NCI-H2196 (cell line): ENCODE data around the gene ACTR1A.
"Not testable (repeated sequence)": the region's sequence is repeated elsewhere in the genome, so short reads cannot be mapped to it uniquely, and the experiment has no call there.

Experiments used
- DNase-seq: peaks from one replicate; lab custom pipeline; 2025; ENCODE audit not compliant: unreplicated experiment; lab: John Stamatoyannopoulos, UW

Gene ACTR1A

DNA sequence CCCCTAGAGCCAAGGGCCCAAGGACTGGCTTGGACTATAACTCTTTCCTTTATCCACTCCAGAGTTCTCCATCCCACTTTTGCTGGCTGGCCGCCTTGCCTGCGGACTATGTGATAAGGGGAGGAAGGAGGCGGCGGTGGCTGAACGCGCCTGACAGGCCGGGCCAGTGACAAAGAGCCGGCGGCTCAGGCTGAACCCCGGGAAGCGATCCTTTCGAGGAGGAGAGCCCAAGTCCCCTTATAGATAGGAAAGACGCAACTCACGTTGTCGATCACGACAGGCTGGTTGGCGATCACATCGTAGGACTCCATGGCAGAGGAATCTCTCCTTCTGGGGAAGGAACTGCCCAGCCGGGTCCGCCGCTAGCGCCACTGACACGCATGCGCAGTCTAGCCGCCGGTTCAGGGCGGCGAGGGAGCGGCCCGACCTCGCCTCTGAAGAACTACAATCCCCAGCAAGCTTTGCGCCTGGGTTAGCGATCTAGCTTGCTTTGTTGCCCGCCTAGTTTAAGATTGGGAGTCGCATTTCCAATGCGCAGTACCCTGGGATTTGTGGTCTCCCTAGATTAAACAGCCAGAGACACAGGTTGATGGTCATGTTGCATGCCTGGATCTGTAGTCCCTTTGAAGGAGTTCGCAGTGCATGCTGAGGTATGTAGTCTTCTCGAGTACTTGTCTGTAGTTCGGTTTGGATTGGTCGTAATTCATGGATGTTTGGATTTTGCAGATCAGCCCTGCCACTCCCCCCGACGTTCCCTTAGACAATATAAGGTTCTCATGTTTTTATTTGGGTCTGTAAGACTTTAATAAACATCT is at the start of gene ACTR1A:
TSS of gene ACTR1A (minus strand) at position 376 of the 815 bp plus-strand sequence. CDS start at position 311, 65 bp downstream.
- peak; percentile 88 for DNase-seq

DNA sequence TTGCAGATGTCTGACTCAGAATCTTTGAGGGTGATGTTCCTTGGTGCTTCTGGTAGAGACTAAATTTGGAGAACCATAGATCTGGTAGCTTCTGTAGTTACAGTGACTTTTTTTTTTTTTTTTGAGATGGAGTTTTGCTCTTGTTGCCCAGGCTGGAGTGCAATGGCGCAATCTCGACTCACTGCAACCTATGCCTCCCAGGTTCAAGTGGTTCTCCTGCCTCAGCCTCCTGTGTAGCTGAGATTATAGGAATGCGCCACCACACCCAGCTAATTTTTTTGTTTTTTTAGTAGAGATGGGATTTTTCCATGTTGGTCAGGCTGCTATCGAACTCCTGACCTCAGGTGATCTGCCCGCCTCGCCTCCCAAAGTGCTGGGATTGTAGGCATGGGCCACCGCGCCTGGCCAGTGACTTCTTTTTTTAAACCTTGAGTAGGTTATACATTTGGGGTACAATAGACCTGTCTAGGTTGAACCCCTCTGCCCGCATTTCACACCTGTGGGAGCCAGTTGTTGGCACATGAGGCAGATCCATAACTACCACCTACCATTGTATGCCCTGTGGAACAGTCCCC is 48.2 kb upstream of the ACTR1A start:
- no peak for DNase-seq

DNA sequence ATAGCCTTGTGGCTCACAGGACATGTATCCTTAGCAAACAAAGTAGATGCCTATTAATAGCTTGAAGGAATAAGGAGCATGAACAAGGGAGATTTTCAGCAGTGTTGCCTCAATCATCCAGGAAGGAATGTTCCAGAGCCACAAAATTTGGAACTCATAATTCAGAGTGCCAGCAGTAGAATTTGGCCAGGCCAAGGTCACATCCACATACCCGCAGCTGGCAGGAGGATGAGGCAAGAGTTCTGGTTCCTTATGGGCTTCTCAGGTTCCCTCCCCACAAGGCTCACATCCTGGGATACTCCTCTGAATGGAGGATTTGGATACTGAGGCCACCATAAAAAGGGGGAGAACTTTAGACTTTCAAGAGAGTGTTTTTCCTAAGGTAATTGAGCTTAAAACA is 47.0 kb upstream of the ACTR1A start:
- DNase-seq, result no peak

DNA sequence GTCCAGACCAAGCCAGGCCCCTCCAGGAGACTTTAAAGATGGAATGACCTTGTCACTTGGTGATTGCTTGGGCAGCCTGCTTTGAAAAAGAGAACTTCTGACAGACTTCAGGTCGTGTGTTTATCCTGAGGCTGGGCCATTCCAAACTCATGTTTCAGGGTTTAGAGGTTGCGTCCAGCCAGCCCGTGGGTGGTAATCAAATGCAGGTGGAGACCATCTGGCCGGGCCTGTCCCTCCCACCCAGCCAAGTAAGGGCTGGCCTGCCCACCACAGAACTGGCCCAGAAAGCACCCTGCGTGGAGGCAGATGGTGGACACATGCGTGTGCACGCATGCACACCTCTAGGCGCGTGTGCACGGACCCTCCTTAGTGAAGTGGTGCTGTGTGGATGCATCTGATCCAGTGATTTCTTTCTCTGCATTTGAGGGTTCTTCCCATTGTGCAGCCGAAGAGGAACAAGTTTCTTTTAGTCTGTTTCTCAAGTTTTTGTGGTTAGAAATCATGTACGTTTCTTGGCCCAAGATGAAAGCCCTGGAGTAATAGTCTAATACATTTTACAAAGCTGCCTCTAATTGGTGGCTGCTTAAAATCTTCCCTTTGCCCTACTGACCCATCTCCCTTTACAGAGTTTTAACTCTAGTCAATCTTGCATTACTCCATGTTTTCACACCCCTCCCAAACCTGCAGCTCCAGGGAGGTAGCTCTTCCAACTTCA is 44.3 kb upstream of the ACTR1A start:
- no peak for DNase-seq

DNA sequence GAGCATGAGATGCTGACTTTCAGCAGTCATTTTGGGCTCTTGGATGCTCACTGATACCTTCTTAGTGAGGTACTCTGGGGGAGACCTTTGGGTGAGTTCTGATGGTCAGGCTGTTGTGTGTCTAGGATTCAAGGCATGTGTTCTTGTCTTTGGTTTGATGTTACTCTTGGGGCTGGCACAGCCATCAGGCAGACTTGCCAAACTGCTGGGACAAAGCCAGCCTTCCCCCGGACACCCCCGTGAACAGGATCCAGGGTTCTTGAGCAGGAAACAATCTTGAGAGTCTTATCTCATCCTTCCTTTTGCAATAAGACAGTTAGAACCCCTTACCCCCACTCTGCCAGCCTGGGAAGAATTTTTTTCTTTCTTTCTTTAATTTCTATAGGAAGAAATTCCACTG is 43.5 kb upstream of the ACTR1A start:
- no peak for DNase-seq

DNA sequence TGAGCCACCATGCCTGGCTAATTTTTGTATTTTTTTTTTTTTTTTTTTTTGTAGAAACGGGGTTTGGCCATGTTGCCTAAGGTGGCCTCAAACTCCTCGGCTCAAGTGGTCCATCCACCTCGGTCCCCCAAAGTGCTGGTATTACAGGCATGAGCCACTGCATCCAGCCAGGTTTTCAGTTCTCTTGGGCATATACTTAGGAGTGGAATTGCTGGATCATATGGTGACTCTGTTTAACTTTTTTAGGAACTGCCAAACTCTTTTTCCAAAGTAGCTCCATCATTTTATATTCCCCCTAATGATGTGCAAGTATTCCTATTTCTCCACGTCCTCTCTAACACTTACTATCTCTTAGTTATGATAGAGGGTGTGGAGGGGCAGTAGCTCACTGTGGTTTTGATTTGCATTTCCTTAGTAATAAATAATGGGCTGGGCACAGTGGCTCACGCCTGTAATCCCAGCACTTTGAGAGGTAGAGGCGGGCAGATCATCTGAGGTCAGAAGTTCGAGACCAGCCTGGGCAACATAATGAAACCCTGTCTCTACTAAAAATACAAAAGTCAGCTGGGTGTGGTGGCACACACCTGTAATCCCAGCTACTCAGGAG is 42.9 kb upstream of the ACTR1A start:
- DNase-seq, result no peak

DNA sequence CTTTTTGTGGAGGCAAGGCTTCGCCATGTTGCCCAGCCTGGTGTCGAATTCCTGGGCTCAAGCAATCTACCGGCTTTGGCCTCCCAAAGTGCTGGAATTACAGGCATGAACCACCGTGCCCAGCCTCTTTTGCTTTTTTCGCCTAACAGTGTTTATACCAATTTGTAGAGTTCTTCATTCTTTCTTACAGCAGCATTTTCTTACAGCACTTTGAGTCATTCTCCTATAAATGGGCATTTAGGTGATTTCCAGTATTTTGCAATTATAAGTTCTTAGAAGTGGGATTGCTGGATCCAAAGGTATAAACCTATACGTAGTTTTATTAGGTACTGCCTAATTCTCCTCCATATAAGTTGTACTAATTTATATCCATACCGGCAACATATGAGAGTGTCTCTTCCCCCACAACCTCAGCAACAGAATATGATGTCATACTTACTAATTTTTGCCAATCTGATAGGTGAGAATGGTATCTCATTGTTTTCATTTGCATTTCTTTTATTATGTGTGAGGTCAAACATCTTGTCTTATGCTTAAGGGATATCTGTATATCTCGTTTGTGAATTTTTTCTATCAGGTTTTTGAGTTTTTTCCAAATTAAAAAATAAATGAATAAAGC is 40.4 kb upstream of the ACTR1A start:
- DNase-seq, result no peak

DNA sequence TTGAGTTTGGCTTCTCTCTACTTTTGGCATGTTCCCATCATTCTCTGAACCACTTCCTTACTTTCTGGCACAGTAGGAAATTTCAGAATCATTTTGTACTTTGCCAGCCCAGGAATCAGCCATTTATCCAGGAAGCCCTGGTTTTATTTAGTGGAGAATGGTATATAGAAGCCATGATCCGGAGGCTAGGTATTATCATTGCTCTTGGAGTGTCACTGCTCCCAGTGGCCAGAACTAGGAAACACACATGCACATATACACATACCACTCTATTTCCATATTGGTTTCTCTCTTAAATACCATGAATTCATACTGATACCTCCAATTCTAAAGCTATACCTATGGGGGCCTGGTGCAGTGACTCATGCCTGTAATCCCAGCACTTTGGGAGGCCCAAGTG is 37.5 kb upstream of the ACTR1A start:
- DNase-seq, result no peak

DNA sequence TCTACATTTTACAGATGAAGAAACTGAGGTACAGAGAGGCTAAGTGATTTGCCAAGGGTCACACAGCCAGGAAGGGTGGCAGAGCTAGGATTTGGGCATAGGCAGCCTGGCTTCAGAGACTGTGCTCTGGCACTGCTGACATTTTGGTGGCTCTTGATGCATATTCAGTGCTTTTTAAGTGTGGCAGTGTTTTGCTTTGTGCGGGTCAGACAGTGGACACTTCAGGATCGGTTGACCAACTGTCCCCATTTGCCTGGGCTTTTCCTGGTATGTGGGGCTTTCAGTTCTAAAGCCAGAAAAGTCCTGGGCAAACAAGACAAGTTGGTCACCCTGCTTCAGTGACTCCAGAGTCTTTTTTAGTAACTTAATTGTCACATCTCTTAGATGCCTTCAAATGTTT is 36.3 kb upstream of the ACTR1A start:
- no peak for DNase-seq

DNA sequence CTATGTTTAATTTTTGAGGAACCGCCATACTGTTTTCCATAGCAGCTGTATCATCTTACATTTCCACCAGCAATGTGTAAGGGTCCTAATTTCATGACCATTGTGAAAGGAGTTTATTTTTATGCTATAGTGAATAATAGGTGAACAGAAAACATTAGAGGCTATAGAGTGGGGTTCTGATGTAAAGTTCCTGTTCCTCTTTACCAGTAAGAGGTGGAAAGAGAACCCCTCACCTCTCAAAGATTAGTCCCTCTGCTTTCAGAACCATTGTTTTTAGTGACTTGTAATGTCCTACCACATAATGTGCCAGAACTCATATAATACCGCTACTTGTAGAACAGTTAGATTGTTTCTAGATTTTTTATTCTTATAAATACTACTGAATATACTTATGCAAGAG is 35.4 kb upstream of the ACTR1A start:
- no peak for DNase-seq

DNA sequence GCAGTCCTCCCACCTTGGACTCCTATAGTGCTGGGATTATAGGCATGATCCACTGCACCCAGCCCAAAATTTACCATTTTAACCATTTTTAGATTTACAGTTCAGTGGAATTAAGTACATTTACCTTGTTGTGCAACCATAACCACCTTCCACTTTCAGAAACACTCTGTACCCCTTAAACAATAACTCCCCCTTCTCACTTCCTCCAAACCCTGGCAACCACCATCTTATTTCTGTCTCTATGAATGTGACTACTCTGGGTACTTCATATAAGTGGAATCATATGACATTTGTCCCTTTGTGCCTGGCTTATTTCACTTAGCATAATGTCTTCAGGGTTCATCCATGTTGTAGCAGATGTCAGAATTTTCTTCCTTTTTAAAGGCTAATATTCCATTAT is 34.9 kb upstream of the ACTR1A start:
- no peak for DNase-seq

DNA sequence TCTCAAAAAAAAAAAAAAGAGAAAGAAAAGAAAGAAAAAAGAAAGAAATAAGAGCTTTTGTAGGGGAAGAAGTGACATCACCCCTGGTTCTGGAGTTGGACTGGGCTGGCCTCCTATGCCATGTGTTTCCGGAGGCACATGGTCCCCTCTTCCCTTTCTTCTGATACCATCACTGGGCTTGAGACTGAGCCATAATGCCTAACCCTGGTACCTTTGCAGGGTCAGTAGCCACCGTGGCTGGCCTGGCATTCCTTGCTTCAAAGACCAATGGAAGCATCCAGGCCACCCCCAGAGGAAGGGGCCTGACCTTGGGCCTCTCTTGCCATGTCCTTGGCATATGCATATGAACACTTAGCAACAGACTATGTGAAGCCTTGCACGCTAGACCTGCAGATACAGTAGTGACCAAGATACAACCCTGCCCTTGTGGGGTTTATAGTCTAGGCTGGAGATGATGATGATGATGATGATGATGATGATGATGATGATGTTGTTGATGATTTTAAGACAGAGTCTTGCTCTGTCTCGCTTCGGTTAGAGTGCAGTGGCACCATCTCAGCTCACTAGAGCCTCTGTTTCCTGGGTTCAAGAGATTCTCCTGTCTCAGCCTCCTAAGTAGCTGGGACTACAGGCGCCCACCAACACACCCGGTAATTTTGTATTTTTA is 33.1 kb upstream of the ACTR1A start:
- no peak for DNase-seq

DNA sequence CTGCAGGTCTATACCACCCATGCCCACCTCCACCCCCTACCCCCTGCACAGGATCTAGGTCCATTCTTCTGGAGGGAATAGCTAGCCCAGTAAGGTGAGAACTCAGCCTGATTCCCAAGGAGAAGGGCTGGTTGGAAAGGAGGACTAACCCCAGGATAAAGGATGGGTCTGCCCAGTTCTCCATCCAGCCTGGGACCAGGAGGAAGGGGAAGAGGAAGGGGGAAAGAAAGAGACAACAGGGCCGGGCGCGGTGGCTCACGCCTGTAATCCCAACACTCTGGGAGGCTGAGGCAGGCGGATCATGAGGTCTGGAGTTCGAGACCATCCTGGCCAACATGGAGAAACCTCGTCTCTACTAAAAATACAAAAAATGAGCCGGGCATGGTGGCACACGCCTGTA is 32.5 kb upstream of the ACTR1A start:
- DNase-seq, result not testable (repeated sequence)

DNA sequence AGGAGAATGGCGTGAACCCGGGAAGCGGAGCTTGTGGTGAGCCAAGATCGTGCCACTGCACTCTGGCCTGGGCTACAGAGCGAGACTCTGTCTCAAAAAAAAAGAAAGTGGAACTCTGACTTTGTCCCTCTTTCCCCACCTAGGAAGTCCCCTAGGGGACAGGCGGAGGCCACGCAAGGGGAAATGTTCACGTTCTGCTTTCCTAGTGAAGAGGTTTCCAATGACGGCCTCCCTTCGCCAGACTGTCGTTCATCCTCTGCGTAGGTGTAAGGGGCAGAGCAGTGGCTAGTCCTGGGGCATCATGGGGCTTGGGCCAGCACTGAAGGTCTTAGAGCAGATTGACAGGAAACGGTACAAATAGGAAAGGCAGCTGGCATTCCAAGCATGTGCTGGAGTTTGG is 31.8 kb upstream of the ACTR1A start:
- DNase-seq, result no peak

DNA sequence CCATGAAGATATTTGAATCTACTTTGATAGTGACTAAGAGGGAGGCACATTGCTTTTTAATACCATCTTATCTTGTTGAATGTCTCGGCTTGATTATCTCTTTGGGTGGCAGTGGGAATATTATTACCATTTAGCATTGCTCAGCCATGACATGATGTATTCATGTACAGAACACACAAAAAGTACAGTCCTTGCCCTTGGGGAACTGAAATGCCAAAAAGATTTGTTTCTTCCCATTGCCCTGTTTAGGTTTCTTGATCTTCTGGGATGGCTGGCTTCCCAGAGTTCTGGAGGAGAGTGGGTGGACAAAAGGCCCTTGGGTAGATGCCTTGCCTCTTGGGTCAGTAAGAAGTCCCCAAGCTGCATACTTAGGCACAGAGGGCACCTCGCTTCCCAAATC is 25.0 kb upstream of the ACTR1A start:
- no peak for DNase-seq

DNA sequence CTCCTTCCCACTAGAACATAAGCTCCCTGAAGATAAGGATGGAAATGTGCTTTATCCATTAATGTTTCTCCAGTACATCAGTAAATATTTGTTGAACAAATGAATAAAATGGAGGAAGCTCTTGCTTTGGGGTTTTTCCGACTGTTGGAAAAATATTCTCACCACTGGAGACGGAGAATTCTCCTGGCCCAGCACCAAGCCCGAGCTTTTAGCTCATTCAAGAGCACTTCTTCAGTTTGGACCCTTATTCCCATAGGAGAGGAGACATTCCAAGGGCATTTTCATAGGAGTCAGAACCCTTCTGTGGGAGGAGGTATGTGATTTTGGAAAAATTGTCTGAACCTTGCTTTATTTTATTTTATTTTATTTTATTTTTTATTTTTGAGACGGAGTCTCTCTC is 22.2 kb upstream of the ACTR1A start:
- no peak for DNase-seq

DNA sequence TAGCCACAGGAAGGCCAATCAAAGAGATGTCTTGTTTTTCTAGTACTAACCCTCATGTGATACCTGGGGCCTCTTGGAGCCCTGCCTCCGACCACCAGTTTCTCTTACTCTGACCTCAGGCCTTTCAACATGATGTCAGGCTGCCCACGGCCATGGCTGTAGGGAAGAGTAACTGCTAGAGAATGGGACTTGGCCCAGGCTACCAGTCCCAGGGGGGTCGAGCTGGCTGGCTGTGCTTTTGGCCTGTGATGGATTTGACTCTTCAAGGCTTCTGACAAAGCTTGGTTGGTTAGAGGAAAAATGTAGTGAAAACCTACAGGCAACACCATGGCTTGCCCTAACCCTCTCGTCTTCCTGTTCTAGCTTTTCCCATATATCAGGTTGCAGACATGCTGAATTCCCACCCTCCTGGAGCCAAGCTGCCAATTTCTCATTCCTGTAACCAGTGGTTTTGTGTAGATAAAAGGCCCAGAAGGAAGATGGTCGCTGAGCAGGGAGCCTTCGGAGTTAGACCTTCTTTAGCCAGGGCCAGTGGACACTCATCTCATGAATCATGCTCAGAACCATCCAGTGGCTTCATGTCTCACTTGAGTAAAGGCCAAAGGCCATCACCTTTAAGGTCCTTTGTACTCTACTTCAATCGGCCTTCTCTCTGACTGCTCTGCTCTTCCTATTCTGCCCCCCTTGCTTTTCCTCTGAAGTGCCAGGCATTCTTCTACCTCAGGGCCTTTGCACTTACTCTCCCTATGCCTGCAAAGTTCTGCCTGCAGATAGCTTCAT is 20.9 kb upstream of the ACTR1A start:
- no peak for DNase-seq

DNA sequence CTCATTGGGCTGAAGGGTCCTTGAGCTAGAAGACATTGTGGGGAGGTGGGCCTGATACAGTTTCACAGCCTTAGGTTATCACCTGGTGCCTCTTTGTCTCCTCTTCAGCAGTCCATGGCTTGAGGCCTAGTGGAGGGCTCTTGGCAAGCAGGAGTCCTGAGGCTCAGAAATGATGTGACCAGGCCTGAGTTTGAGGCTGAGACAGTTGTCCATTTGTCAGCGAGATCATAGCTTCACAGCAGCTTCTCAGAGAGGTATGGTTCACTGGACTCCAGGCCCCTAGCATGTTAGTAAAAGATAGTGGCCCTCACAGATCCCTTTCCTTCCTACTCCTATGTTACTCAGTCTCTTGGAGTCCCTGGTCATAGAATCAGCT is 20.4 kb upstream of the ACTR1A start:
- no peak for DNase-seq

DNA sequence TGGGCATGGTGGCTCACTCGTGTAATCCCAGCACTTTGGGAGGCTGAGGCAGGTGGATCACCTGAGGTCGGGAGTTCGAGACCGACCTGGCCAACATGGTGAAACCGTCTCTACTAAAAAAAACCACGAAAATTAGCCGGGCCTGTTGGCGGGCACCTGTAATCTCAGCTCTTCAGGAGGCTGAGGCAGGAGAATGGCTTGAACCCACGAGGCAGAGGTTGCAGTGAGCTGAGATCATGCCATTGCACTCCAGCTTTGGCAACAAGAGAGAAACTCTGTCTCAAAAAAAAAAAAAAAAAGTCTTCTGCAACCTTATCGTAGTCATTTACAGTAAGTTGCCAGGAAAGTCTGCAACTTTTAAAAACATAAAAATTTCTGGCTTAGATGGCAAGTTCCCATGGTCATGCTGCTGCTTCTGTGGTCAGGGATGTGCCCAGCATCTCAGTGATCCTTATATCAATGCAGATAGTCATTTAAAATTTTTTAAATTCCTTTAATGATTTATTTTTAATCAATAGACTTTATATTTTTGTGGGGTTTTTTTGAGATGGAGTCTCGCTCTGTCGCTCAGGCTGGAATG is 16.8 kb upstream of the ACTR1A start:
- no peak for DNase-seq

DNA sequence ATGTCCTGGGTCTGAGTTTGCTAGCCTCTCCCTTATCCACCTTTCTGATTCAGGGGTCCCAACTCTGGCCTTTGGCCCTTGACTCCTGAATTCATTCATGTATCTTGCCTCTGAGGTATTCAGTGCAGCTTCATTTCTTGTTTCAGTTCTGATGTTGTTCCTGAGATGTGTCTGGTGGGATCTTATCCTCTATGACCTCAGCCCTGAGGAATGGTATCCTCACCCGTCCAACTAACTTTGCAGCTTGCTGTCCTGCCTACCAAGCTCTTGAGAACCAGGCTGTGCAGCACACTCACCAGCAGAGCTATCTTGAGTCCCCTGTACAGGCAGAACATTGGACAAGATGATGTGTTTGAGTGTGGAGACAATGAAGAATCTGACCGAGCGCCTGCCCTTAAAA is 15.0 kb upstream of the ACTR1A start:
- DNase-seq, result no peak
